ENCODE data around the gene XIAP.

XIAP gene

DNA sequence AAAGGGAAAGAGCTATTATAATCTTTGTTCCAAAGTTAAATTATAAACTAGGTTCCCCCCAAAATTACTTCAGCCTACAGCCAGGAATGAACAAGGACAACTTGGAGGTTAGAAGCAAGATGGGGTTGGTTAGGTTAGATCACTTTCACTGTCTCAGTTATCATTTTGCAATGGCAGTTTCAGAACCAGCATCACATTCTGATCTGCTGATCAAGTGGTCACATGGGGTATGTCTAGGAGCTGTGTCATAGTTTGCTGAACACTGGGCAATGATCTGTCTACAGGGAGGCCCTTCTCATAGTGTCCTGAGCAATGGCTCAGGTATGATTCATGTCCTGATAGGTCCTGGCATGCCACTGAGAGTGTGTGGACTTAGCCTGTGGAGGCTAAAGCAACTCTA lies 41.6 kb upstream of the XIAP start:
- DNase-seq (ENCODE audit: low read depth in 1 of 2, low spot score in 1 of 2), result no peak
- TF ChIP-seq POLR2AphosphoS5 (IDR thresholded peaks at IDR 0.05; ENCODE audit: low read depth) (no peak), GABPA (IDR thresholded peaks at IDR 0.05; ENCODE audit: low read depth) (no peak), REST (IDR thresholded peaks at IDR 0.05; ENCODE audit: insufficient replicate concordance, low read depth) (no peak), SPI1 (IDR thresholded peaks at IDR 0.05; ENCODE audit: borderline replicate concordance, low read depth) (no peak)
- TF ChIP-seq, protein P1, sequence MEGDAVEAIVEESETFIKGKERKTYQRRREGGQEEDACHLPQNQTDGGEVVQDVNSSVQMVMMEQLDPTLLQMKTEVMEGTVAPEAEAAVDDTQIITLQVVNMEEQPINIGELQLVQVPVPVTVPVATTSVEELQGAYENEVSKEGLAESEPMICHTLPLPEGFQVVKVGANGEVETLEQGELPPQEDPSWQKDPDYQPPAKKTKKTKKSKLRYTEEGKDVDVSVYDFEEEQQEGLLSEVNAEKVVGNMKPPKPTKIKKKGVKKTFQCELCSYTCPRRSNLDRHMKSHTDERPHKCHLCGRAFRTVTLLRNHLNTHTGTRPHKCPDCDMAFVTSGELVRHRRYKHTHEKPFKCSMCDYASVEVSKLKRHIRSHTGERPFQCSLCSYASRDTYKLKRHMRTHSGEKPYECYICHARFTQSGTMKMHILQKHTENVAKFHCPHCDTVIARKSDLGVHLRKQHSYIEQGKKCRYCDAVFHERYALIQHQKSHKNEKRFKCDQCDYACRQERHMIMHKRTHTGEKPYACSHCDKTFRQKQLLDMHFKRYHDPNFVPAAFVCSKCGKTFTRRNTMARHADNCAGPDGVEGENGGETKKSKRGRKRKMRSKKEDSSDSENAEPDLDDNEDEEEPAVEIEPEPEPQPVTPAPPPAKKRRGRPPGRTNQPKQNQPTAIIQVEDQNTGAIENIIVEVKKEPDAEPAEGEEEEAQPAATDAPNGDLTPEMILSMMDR (IDR thresholded peaks at IDR 0.05; ENCODE audit: insufficient read depth, low read length), result no peak
- H3K4me3 ChIP-seq (replicated peaks; ENCODE audit: insufficient read depth, low read length), result no peak overlapping the region
- H3K27ac ChIP-seq (replicated peaks), result no peak overlapping the region
- H3K27me3 ChIP-seq (ENCODE audit: insufficient read depth, poor library complexity, severe bottlenecking), result no peaks in the 10 kb centered on the region

- no peaks in the 10 kb centered on the region for H3K27me3 ChIP-seq (ENCODE audit: insufficient read depth, poor library complexity, severe bottlenecking)
- no peak overlapping the region for H3K4me3 ChIP-seq (replicated peaks; ENCODE audit: insufficient read depth, low read length)
- H3K27ac ChIP-seq (replicated peaks), result no peak overlapping the region
- no peak for DNase-seq (ENCODE audit: low read depth in 1 of 2, low spot score in 1 of 2)
- TF ChIP-seq POLR2AphosphoS5 (IDR thresholded peaks at IDR 0.05; ENCODE audit: low read depth), result no peak
Measured at GRCh38 chrX:123822965-123823364, 36.9 kb upstream of the XIAP start.

- Histone ChIP-seq H3K27ac (replicated peaks) (no peak overlapping the region), H3K4me3 (replicated peaks; ENCODE audit: insufficient read depth, low read length) (no peak overlapping the region), H3K27me3 (ENCODE audit: insufficient read depth, poor library complexity, severe bottlenecking) (no peaks in the 10 kb centered on the region)
- TF ChIP-seq GABPA (IDR thresholded peaks at IDR 0.05; ENCODE audit: low read depth), result no peak
- TF ChIP-seq SPI1 (IDR thresholded peaks at IDR 0.05; ENCODE audit: borderline replicate concordance, low read depth), result no peak
- no peak for TF ChIP-seq POLR2AphosphoS5 (IDR thresholded peaks at IDR 0.05; ENCODE audit: low read depth)
- TF ChIP-seq, protein P1 (IDR thresholded peaks at IDR 0.05; ENCODE audit: insufficient read depth, low read length), result no peak
- no peak for TF ChIP-seq REST (IDR thresholded peaks at IDR 0.05; ENCODE audit: insufficient replicate concordance, low read depth)
- DNase-seq (ENCODE audit: low read depth in 1 of 2, low spot score in 1 of 2), result peak; percentile 39 to 67
Measured at GRCh38 chrX:123830309-123830708, 29.5 kb upstream of the XIAP start.

DNA sequence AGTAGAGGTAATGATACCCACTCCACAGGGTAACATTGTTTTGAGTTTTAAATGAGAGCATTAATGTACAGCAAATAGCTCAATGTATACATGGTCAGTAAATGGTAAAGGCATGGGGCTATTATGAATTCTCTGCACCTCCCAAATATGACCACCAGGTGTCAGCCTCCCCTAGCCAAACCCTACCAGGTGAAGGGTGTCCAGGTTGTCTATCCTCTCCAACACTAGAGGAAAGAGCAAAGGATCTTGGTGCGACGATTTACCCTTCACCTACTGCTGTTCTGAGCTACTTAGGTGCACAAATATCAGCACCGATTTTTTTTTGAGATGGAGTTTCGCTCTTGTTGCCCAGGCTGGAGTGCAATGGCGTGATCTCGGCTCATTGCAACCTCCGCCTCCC lies 26.5 kb upstream of the XIAP start:
- TF ChIP-seq, protein P1 (IDR thresholded peaks at IDR 0.05; ENCODE audit: insufficient read depth, low read length), result peak; percentile 55
- no peak for TF ChIP-seq POLR2AphosphoS5 (IDR thresholded peaks at IDR 0.05; ENCODE audit: low read depth)
- DNase-seq (ENCODE audit: low read depth in 1 of 2, low spot score in 1 of 2), result peak; percentile 14 to 63
- H3K27ac ChIP-seq (replicated peaks), result no peak overlapping the region

More for the DNA sequence above, 26.5 kb upstream of the XIAP start:
- no peaks in the 10 kb centered on the region for H3K27me3 ChIP-seq (ENCODE audit: insufficient read depth, poor library complexity, severe bottlenecking)
- no peak overlapping the region for H3K4me3 ChIP-seq (replicated peaks; ENCODE audit: insufficient read depth, low read length)
